ENCODE measurements around the gene FAM181A.
A peak's percentile ranks its signal among the peaks of the same experiment; 100 is the strongest.

The FAM181A gene

DNA sequence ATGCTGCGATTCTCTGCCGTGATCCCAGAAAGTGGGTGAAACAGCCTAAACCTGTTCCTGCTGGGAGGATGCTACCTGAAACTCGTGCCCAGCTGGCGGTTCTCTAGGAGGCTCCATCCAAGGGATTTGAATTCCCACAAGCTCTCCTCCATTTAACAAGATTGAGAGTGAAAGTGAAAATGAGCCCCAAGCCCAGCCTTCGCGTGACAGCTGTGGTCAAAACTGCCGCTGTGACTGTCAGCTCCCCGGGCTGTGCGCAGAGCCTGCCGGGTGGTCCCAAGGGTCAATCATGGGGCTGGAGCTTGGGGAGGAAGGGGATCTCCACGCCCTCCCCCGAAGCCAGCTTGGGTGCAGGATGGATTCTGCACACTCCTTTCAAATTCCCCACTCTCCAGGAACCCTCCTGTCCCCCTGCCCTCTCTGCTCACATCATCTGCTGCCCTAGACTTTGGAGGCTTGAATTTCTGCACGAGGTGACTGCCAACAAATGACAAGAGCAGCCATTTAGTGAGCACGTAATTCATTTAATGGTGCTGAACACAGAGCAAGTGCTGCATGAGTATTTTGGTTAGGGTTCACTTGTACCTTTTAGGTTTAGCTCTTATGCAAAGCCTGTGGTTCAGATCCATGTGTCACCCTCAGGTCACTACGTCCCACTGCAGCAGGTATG lies 44.0 kb downstream of the FAM181A start:
- H3K4me3 ChIP-seq (replicated peaks; ENCODE audit: insufficient read depth, low read length) = peak overlapping the region; percentile 39
- H3K27ac ChIP-seq (replicated peaks) = no peak overlapping the region

DNA sequence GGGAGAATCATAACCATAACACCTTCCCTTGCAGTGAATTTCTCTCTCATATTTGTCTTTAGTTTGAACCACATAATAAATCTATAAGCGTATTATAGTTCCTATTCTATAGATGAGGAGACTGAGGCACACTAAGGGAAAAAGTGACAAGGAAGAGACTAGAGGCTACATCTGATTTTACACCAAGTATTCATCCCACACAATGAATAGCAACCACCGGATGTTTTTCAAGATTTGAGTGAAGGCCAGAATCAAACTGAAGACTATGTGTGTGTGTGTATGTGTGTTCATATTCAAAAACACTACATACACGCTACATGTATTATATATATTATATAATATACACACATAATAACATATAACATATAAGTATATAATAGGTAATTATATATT lies 44.5 kb downstream of the FAM181A start:
- Histone ChIP-seq H3K27ac (replicated peaks) (no peak overlapping the region), H3K27me3 (ENCODE audit: insufficient read depth, poor library complexity, severe bottlenecking) (no peaks in the 10 kb centered on the region), H3K4me3 (replicated peaks; ENCODE audit: insufficient read depth, low read length) (no peak overlapping the region)
- no peak for DNase-seq (ENCODE audit: low read depth in 1 of 2, low spot score in 1 of 2)
- TF ChIP-seq POLR2AphosphoS5 (IDR thresholded peaks at IDR 0.05; ENCODE audit: low read depth) (no peak), GABPA (IDR thresholded peaks at IDR 0.05; ENCODE audit: low read depth) (no peak), SPI1 (IDR thresholded peaks at IDR 0.05; ENCODE audit: borderline replicate concordance, low read depth) (no peak)
- TF ChIP-seq, protein P1, sequence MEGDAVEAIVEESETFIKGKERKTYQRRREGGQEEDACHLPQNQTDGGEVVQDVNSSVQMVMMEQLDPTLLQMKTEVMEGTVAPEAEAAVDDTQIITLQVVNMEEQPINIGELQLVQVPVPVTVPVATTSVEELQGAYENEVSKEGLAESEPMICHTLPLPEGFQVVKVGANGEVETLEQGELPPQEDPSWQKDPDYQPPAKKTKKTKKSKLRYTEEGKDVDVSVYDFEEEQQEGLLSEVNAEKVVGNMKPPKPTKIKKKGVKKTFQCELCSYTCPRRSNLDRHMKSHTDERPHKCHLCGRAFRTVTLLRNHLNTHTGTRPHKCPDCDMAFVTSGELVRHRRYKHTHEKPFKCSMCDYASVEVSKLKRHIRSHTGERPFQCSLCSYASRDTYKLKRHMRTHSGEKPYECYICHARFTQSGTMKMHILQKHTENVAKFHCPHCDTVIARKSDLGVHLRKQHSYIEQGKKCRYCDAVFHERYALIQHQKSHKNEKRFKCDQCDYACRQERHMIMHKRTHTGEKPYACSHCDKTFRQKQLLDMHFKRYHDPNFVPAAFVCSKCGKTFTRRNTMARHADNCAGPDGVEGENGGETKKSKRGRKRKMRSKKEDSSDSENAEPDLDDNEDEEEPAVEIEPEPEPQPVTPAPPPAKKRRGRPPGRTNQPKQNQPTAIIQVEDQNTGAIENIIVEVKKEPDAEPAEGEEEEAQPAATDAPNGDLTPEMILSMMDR (IDR thresholded peaks at IDR 0.05; ENCODE audit: insufficient read depth, low read length) = no peak

More for the DNA sequence above, 44.0 kb downstream of the FAM181A start:
- no peaks in the 10 kb centered on the region for H3K27me3 ChIP-seq (ENCODE audit: insufficient read depth, poor library complexity, severe bottlenecking)
- TF ChIP-seq POLR2AphosphoS5 (IDR thresholded peaks at IDR 0.05; ENCODE audit: low read depth) (no peak), GABPA (IDR thresholded peaks at IDR 0.05; ENCODE audit: low read depth) (no peak), SPI1 (IDR thresholded peaks at IDR 0.05; ENCODE audit: borderline replicate concordance, low read depth) (no peak)
- TF ChIP-seq, protein P1 (IDR thresholded peaks at IDR 0.05; ENCODE audit: insufficient read depth, low read length) = no peak
- TF ChIP-seq, protein P2, sequence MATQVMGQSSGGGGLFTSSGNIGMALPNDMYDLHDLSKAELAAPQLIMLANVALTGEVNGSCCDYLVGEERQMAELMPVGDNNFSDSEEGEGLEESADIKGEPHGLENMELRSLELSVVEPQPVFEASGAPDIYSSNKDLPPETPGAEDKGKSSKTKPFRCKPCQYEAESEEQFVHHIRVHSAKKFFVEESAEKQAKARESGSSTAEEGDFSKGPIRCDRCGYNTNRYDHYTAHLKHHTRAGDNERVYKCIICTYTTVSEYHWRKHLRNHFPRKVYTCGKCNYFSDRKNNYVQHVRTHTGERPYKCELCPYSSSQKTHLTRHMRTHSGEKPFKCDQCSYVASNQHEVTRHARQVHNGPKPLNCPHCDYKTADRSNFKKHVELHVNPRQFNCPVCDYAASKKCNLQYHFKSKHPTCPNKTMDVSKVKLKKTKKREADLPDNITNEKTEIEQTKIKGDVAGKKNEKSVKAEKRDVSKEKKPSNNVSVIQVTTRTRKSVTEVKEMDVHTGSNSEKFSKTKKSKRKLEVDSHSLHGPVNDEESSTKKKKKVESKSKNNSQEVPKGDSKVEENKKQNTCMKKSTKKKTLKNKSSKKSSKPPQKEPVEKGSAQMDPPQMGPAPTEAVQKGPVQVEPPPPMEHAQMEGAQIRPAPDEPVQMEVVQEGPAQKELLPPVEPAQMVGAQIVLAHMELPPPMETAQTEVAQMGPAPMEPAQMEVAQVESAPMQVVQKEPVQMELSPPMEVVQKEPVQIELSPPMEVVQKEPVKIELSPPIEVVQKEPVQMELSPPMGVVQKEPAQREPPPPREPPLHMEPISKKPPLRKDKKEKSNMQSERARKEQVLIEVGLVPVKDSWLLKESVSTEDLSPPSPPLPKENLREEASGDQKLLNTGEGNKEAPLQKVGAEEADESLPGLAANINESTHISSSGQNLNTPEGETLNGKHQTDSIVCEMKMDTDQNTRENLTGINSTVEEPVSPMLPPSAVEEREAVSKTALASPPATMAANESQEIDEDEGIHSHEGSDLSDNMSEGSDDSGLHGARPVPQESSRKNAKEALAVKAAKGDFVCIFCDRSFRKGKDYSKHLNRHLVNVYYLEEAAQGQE (IDR thresholded peaks at IDR 0.05; ENCODE audit: insufficient replicate concordance, low read depth) = no peak
- DNase-seq (ENCODE audit: low read depth in 1 of 2, low spot score in 1 of 2) = no peak

DNA sequence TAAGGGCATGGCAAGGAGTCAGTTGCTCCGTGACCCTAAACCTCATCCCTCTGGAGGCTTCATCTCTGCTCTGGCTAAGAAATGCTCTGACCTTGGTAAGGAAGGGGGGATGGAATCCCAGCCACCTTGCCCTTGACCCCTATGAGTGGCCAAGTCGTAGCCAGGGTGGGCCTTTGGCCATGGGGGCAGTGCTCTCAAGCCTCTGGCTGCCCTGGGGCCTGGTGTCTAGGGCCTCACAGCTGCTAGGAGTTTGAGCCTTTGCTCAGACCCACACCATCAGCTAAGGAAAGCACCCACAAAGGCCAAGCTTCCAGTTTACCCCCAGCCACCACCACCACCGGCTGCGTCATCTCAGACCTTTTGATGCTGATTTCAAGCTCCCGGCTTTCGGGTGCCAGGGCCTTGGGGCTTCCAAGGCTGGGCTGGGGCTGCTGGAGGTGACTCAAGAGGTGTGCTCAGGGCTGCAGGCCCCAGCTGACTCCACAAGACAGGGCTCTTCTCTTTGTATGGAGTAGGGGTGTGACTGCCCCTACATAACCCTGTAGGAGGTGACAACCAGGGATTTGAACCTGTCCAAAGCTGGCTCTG lies 45.6 kb downstream of the FAM181A start:
- TF ChIP-seq SPI1 (IDR thresholded peaks at IDR 0.05; ENCODE audit: borderline replicate concordance, low read depth) (no peak), GABPA (IDR thresholded peaks at IDR 0.05; ENCODE audit: low read depth) (no peak), POLR2AphosphoS5 (IDR thresholded peaks at IDR 0.05; ENCODE audit: low read depth) (no peak)
- TF ChIP-seq, protein P2 (IDR thresholded peaks at IDR 0.05; ENCODE audit: insufficient replicate concordance, low read depth) = no peak
- TF ChIP-seq, protein P1 (IDR thresholded peaks at IDR 0.05; ENCODE audit: insufficient read depth, low read length) = no peak
- DNase-seq (ENCODE audit: low read depth in 1 of 2, low spot score in 1 of 2) = no peak
- no peaks in the 10 kb centered on the region for H3K27me3 ChIP-seq (ENCODE audit: insufficient read depth, poor library complexity, severe bottlenecking)
- no peak overlapping the region for H3K27ac ChIP-seq (replicated peaks)
- no peak overlapping the region for H3K4me3 ChIP-seq (replicated peaks; ENCODE audit: insufficient read depth, low read length)
